Fibroblast of pulmonary artery (primary cell): ENCODE measurements around the gene CLOCK.
A peak's percentile ranks its signal among the peaks of the same experiment; 100 is the strongest.

ENCODE experiments used
- DNase-seq: peaks from one replicate; pipeline ENCODE4 v3.0.0-alpha.2; 2010; ENCODE audit warnings: low read depth
- H3K4me3 ChIP-seq: replicated peaks from 2 replicates; pipeline ENCODE4 v1.5.1; 2011; ENCODE audit warnings: low read depth, mild to moderate bottlenecking, control low read depth, low read length, moderate library complexity
- TF ChIP-seq, protein P1 (sequence below): IDR thresholded peaks from 2 replicates; pipeline ENCODE4 v1.5.1; 2011; ENCODE audit warnings: mild to moderate bottlenecking, control low read depth, low read length, inconsistent platforms; ENCODE audit errors: missing control alignments

CLOCK gene

DNA sequence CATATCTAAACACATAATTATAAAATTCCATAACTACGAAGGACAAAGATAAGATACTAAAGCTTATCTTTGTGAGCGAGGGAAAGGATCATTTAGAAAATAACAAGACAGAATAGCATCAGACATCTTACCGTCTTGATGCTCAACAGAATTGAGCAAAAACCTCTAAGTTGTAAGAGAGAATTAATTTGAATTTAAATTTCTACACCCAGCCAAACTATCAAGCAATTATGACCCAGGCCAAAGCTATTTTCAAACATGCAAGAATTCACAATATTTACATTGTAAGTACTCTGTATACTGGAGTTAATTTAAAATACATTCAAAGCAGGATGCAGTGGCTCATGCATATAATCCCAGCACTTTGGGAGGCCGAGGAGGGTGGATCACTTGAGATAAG, 16.5 kb downstream of the CLOCK start:
- no peak overlapping the region for H3K4me3 ChIP-seq
- TF ChIP-seq, protein P1, sequence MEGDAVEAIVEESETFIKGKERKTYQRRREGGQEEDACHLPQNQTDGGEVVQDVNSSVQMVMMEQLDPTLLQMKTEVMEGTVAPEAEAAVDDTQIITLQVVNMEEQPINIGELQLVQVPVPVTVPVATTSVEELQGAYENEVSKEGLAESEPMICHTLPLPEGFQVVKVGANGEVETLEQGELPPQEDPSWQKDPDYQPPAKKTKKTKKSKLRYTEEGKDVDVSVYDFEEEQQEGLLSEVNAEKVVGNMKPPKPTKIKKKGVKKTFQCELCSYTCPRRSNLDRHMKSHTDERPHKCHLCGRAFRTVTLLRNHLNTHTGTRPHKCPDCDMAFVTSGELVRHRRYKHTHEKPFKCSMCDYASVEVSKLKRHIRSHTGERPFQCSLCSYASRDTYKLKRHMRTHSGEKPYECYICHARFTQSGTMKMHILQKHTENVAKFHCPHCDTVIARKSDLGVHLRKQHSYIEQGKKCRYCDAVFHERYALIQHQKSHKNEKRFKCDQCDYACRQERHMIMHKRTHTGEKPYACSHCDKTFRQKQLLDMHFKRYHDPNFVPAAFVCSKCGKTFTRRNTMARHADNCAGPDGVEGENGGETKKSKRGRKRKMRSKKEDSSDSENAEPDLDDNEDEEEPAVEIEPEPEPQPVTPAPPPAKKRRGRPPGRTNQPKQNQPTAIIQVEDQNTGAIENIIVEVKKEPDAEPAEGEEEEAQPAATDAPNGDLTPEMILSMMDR: no peak
- no peak for DNase-seq

DNA sequence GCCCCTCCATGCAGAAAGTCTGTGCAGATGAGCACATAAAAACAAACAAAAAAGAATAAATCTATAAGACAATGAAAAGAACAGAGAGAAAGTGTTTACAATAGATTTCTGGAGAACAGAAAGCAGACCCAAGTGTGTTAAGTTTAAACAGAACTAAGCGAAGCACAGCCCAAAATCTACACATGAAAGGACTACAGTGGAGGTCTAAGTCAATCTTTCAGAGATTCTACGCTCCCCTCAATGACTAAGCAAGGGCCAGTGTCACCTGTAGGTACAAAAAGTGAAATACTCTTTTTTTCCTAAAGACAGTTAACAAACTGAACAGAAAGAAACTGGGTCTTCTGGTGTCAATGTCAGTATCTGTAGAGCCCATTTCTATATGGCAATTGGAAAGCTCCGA, 18.2 kb downstream of the CLOCK start:
- no peak overlapping the region for H3K4me3 ChIP-seq
- TF ChIP-seq, protein P1: no peak
- no peak for DNase-seq

DNA sequence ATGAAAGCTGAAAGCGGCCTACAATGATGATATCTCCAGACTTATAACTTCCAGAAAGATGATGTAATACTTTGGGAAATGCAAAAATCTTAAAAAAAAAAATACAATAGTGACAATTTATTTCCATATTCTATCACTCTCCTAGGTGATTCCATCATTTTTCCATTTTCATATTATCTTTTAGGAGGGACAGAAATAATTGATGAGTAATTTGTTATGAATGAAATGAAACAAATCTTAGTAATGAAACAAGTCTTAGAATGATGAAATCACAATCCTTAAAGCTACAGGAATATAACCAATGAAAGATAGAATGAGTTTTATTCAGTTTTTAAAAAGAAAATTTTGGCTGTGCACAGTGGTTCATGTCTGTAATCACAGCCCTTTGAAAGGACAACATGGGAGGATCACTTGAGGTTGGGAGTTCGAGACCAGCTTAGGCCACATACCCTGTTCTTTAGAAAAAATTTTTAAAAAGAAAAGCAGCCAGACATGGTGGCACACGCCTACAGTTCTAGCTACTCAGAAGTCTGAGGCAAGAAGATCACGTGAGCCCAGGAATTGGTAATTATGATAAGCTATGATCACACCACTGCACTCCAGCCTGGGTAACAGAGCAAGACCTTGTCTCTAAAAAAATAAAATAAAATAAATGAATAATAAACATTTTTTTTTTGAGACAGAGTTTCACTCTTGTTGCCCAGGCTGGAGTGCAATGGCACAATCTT, 21.7 kb downstream of the CLOCK start:
- H3K4me3 ChIP-seq: no peak overlapping the region
- peak; percentile 42 for DNase-seq
- TF ChIP-seq, protein P1: no peak

DNA sequence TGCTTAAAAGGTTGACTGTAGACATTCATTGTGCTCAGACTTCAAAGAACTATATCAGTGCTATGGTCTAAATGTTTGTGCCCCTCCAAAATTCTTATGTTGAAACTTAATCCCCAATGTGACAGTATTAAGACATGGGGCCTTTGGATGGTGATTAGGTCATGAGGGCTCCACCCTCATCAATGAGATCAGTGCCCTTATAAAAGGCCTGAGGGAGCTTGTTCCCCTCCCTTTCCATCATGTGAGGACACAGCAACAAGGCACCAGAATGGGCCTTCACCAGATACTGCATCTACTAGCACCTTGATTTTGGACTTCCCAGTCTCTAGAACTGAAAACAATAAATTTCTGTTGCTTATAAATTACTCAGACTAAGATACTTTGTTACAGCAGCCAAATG, 28.3 kb downstream of the CLOCK start:
- DNase-seq: no peak
- TF ChIP-seq, protein P1: no peak
- H3K4me3 ChIP-seq: no peak overlapping the region

DNA sequence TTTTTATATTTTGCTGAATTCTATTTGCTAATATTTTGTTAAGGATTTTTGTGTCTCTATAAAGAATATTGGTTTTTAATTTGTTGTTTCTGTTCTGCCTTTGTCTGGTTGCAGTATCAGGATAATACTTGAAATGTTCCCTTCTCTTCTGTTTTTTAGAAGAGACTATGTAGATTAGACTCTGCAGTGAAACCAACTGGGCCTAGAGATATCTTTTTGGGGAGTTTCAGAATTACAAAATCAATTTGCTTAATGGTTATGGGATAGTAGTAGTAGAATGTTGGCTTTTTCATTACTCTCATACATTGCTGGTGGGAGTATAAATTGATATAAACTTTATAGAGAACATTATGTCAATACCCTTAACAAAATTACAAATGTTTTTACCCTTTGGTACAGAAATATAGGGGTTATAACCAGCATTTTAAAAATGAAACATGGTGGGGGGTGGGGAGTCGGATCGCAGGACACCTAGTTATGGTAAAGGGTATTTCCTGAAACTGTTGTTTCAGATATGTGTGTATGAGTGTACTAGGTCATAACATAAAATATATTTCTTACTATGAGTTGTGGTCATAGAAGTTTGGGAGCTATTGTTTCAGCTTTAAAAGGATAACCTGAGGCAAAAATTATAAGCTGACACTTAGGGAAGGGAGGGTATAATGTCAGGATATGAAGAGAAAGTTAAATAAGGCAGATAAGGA, 29.0 kb downstream of the CLOCK start:
- TF ChIP-seq, protein P1: no peak
- no peak overlapping the region for H3K4me3 ChIP-seq
- no peak for DNase-seq

DNA sequence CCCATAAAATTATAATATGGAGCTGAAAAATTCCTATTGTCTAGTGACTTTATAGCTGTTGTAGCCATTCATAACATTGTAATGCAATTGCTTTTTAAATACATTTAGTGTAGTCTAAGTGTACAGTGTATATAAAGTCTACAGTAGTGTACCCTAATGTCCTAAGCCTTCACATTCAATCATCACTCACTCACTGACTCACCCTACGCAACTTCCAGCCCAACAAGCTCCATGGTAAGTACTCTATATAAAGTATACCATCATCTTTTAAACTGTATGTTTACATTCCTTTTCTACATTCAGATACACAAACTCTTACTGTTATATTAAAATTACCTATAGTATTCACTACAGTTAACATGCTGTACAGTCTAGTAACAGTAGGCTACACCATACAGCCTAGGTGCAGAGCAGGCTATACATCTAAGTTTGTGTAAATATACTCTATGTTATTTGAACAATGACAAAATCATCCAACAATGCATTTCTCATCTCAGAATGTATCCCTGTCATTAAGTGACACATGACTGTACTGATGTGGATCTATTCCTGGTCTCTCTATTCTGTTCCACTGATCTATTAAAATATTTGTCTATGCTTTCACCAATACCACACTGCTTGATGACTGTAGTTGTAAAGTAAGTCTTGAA, 33.7 kb downstream of the CLOCK start:
- DNase-seq: no peak
- no peak overlapping the region for H3K4me3 ChIP-seq
- TF ChIP-seq, protein P1: no peak
